ENCODE results near the gene DNM3. TPM values are rescaled to one million over a fixed set of nuclear protein-coding genes. Genes with fewer than 3 reads are reported as not detected.

Gene DNM3
- total and polyA plus RNA-seq, 2 donors (not counting 3 experiments of a cell fraction or from before 2014, with no cell fraction given), result 1.4 to 2.5 TPM

- Histone ChIP-seq H3K4me3 (replicated peaks in 1 of 3; ENCODE audit: insufficient read depth in 1 of 3, low read depth in 1 of 3, low read length in 3 of 3) (no peak overlapping the region), H3K27me3 (ENCODE audit: control insufficient read depth in 2 of 2, insufficient read depth in 2 of 2, low read length in 2 of 2) (no peaks in the 10 kb centered on the region), H3K79me2 (ENCODE audit: control insufficient read depth, insufficient read depth, low read length) (no peaks in the 10 kb centered on the region), H3K27ac (ENCODE audit: insufficient read depth, low read depth, low read length) (no peak overlapping the region), H2AFZ (ENCODE audit: low read depth, low read length) (no peak overlapping the region), H3K4me2 (ENCODE audit: insufficient read depth, low read length) (no peak overlapping the region), H3K9ac (replicated peaks; ENCODE audit: extremely low read depth, insufficient read depth, low read length) (no peak overlapping the region), H3K4me1 (ENCODE audit: control insufficient read depth, extremely low read depth, insufficient read depth, low read length) (peaks cover 41% of the 10 kb centered on the region), H3K9me3 (replicated peaks; ENCODE audit: control insufficient read depth, insufficient read depth, low read length) (no peaks in the 10 kb centered on the region), H3K9me1 (replicated peaks; ENCODE audit: control insufficient read depth, extremely low read depth, insufficient read depth, low read length) (no peaks in the 10 kb centered on the region), H4K20me1 (replicated peaks; ENCODE audit: control insufficient read depth, extremely low read depth, insufficient read depth, low read length) (no peaks in the 10 kb centered on the region), H3K36me3 (ENCODE audit: control insufficient read depth in 2 of 2, extremely low read depth in 1 of 2, insufficient read depth in 2 of 2, low read length in 2 of 2) (no peaks in the 10 kb centered on the region)
- no peak for DNase-seq (ENCODE audit: low read depth, low spot score)
- no peak for FAIRE-seq
- POLR2A ChIA-PET, result no interaction called here
- CTCF ChIA-PET, result interaction anchor here (1.0 to 3.5 kb wide), 2 partner anchors 13 to 261 kb away, joined by 3 to 32 read pairs; no protein-coding TSS in a partner anchor
- no peak for TF ChIP-seq POLR2AphosphoS5 (IDR thresholded peaks at IDR 0.05; ENCODE audit: insufficient read depth, low read depth, low read length)
- TF ChIP-seq POLR2A (IDR thresholded peaks at IDR 0.05; ENCODE audit: low read depth, low read length), result no peak
- no peak for TF ChIP-seq EZH2 (IDR thresholded peaks at IDR 0.05; ENCODE audit: borderline replicate concordance, low read depth, low read length, severe bottlenecking)
- no peak for TF ChIP-seq GATA2 (IDR thresholded peaks at IDR 0.05; ENCODE audit: insufficient read depth, insufficient read length, low read depth, low read length)
- TF ChIP-seq MYC (IDR thresholded peaks at IDR 0.05; ENCODE audit: low read depth, low read length), result no peak
- TF ChIP-seq FOS (IDR thresholded peaks at IDR 0.05; ENCODE audit: borderline replicate concordance, insufficient read depth, low read length), result no peak
- no TSS peak for BruUV-seq (replicated peaks)
- dilution Hi-C loops (cut with MboI; ENCODE audit: extremely low pct_ligation_motif_present, low sequenced_read_pairs), result no loop called here
- intact Hi-C loops (cut with micrococcal nuclease), result no loop called here
These were observed 296.6 kb downstream of the DNM3 start for GRCh38 chr1:172137703-172138454.

GRCh38 chr1:172138634-172139033 lies 297.3 kb downstream of the DNM3 start:
- H3K4me2 ChIP-seq (ENCODE audit: insufficient read depth, low read length), result no peak overlapping the region
- H3K4me3 ChIP-seq (replicated peaks in 1 of 3; ENCODE audit: insufficient read depth in 1 of 3, low read depth in 1 of 3, low read length in 3 of 3), result no peak overlapping the region
- ChIA-PET POLR2A (no interaction called here), CTCF (no interaction called here)
- no peaks in the 10 kb centered on the region for H3K9me1 ChIP-seq (replicated peaks; ENCODE audit: control insufficient read depth, extremely low read depth, insufficient read depth, low read length)
- no peaks in the 10 kb centered on the region for H4K20me1 ChIP-seq (replicated peaks; ENCODE audit: control insufficient read depth, extremely low read depth, insufficient read depth, low read length)
- H2AFZ ChIP-seq (ENCODE audit: low read depth, low read length), result no peak overlapping the region
- intact Hi-C loops (cut with micrococcal nuclease) (no loop called here), dilution Hi-C loops (cut with MboI; ENCODE audit: extremely low pct_ligation_motif_present, low sequenced_read_pairs) (no loop called here)
- peaks cover 46% of the 10 kb centered on the region for H3K4me1 ChIP-seq (ENCODE audit: control insufficient read depth, extremely low read depth, insufficient read depth, low read length)
- no peaks in the 10 kb centered on the region for H3K9me3 ChIP-seq (replicated peaks; ENCODE audit: control insufficient read depth, insufficient read depth, low read length)
- H3K27me3 ChIP-seq (ENCODE audit: control insufficient read depth in 2 of 2, insufficient read depth in 2 of 2, low read length in 2 of 2), result no peaks in the 10 kb centered on the region
- H3K36me3 ChIP-seq (ENCODE audit: control insufficient read depth in 2 of 2, extremely low read depth in 1 of 2, insufficient read depth in 2 of 2, low read length in 2 of 2), result no peaks in the 10 kb centered on the region
- DNase-seq (ENCODE audit: low read depth, low spot score) (no peak), FAIRE-seq (no peak)
- H3K27ac ChIP-seq (ENCODE audit: insufficient read depth, low read depth, low read length), result no peak overlapping the region
- TF ChIP-seq EZH2 (IDR thresholded peaks at IDR 0.05; ENCODE audit: borderline replicate concordance, low read depth, low read length, severe bottlenecking) (no peak), MYC (IDR thresholded peaks at IDR 0.05; ENCODE audit: low read depth, low read length) (no peak)
- no peak overlapping the region for H3K9ac ChIP-seq (replicated peaks; ENCODE audit: extremely low read depth, insufficient read depth, low read length)
- no TSS peak for BruUV-seq (replicated peaks)
- H3K79me2 ChIP-seq (ENCODE audit: control insufficient read depth, insufficient read depth, low read length), result peaks cover 3% of the 10 kb centered on the region
